PC-9 (cell line): Measurements from ENCODE around the gene CA5A.
"Not testable (repeated sequence)": the region's sequence is repeated elsewhere in the genome, so short reads cannot be mapped to it uniquely, and the experiment has no call there.

Experiments
- CTCF ChIP-seq: fragments of 200-600 bp; sonication (generic); conservative IDR thresholded peaks from 2 replicates; pipeline ENCODE4 v1.6.1; 2017; ENCODE audit warnings: mixed run types, antibody characterized with exemption, mild to moderate bottlenecking, moderate library complexity
- EZH2 ChIP-seq: fragments of 200-600 bp; sonication (generic); IDR thresholded peaks from 2 replicates; pipeline ENCODE4 v1.8.0; 2017; ENCODE audit warnings: antibody characterized with exemption, low read depth

- peak; percentile 93 for TF ChIP-seq CTCF
- TF ChIP-seq EZH2 = not testable (repeated sequence)
Observed at GRCh38 chr16:87909203-87909935, 27.0 kb downstream of the CA5A start.
